GM21528 (cell line): ENCODE measurements around the gene NF2.

Experiments
- ATAC-seq: cut with Tn5 transposase; IDR thresholded peaks from one replicate; pipeline ENCODE4 v1.9.1; 2021; ENCODE audit warnings: mild to moderate bottlenecking, moderate library complexity; ENCODE audit not compliant: unreplicated experiment, low FRiP score

Gene NF2

GRCh38 chr22:29737251-29738117, 134.1 kb downstream of the NF2 start:
- ATAC-seq: no peak

GRCh38 chr22:29738118-29738815, 134.8 kb downstream of the NF2 start:
- no peak for ATAC-seq

- no peak for ATAC-seq
These were observed 136.0 kb downstream of the NF2 start for GRCh38 chr22:29739346-29739875.

- no peak for ATAC-seq
These were observed 136.8 kb downstream of the NF2 start for GRCh38 chr22:29740216-29740615.

- ATAC-seq: no peak
These were observed 138.5 kb downstream of the NF2 start for GRCh38 chr22:29741926-29742325.

GRCh38 chr22:29742326-29742725, 138.9 kb downstream of the NF2 start:
- ATAC-seq: no peak

- no peak for ATAC-seq
These were observed 141.5 kb downstream of the NF2 start for GRCh38 chr22:29744902-29745301.

GRCh38 chr22:29747832-29748231, 144.4 kb downstream of the NF2 start:
- no peak for ATAC-seq
